Effector memory CD4-positive, alpha-beta T cell (primary cell): Measurements from ENCODE around the gene UBAC2.
A peak's percentile ranks its signal among the peaks of the same experiment; 100 is the strongest.

Experiments
- DNase-seq, 3 donors: peaks; one replicate each; pipeline ENCODE4 v3.0.0-alpha.2; 2020
- H3K27ac ChIP-seq: 2 replicates; pipeline ENCODE4 v1.7.0; 2013; ENCODE audit warnings: mild to moderate bottlenecking, low read length, moderate library complexity; ENCODE audit not compliant: insufficient read depth, poor library complexity, severe bottlenecking
- H3K27me3 ChIP-seq: replicated peaks from 2 replicates; pipeline ENCODE4 v1.7.0; 2013; ENCODE audit warnings: mild to moderate bottlenecking, low read length; ENCODE audit not compliant: insufficient read depth, control insufficient read depth, poor library complexity, severe bottlenecking
- H3K36me3 ChIP-seq: 2 replicates; pipeline ENCODE4 v1.7.0; 2013; ENCODE audit warnings: mild to moderate bottlenecking, low read length, moderate library complexity; ENCODE audit not compliant: control insufficient read depth, insufficient read depth
- H3K4me1 ChIP-seq: 2 replicates; pipeline ENCODE4 v1.7.0; 2013; ENCODE audit warnings: low read length, mild to moderate bottlenecking; ENCODE audit not compliant: control insufficient read depth, insufficient read depth, poor library complexity, severe bottlenecking
- H3K4me3 ChIP-seq: 2 replicates; pipeline ENCODE4 v1.7.0; 2013; ENCODE audit warnings: low read length, low read depth, mild to moderate bottlenecking; ENCODE audit not compliant: insufficient read depth, poor library complexity, severe bottlenecking
- H3K9me3 ChIP-seq: 2 replicates; pipeline ENCODE4 v1.7.0; 2013; ENCODE audit warnings: mild to moderate bottlenecking, low read length, moderate library complexity; ENCODE audit not compliant: control insufficient read depth

Gene UBAC2

DNA sequence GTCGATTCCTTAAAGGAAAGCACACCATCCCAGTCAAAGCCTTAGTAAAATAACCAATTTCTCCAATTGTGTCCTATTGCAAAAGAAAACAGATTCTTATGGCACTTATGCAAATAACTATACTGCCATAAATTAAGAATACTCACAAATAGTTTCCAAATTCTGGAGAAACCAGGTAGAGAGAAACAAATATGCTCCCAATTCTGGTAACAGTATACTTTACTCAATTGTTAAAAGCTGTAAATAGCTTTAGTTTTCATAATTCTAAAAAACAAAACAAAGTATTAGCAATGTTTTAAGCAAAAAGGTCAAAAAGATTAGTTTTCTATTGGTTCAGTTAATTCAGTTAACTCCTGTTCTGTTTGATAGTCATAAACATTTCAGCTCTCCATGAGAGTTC lies 18.2 kb upstream of the UBAC2 start:
- peaks cover 6% of the 10 kb centered on the region for H3K9me3 ChIP-seq
- no peak for DNase-seq
- H3K4me1 ChIP-seq = peaks cover 17% of the 10 kb centered on the region
- no peaks in the 10 kb centered on the region for H3K36me3 ChIP-seq
- H3K27me3 ChIP-seq = no peaks in the 10 kb centered on the region
- H3K4me3 ChIP-seq = no peak overlapping the region
- H3K27ac ChIP-seq = no peak overlapping the region

GRCh38 chr13:99185606-99186005 lies 15.0 kb upstream of the UBAC2 start:
- no peak overlapping the region for H3K4me3 ChIP-seq
- no peak overlapping the region for H3K27ac ChIP-seq
- no peaks in the 10 kb centered on the region for H3K36me3 ChIP-seq
- peaks cover under 1% of the 10 kb centered on the region for H3K4me1 ChIP-seq
- peaks cover 6% of the 10 kb centered on the region for H3K9me3 ChIP-seq
- no peaks in the 10 kb centered on the region for H3K27me3 ChIP-seq
- no peak for DNase-seq

DNA sequence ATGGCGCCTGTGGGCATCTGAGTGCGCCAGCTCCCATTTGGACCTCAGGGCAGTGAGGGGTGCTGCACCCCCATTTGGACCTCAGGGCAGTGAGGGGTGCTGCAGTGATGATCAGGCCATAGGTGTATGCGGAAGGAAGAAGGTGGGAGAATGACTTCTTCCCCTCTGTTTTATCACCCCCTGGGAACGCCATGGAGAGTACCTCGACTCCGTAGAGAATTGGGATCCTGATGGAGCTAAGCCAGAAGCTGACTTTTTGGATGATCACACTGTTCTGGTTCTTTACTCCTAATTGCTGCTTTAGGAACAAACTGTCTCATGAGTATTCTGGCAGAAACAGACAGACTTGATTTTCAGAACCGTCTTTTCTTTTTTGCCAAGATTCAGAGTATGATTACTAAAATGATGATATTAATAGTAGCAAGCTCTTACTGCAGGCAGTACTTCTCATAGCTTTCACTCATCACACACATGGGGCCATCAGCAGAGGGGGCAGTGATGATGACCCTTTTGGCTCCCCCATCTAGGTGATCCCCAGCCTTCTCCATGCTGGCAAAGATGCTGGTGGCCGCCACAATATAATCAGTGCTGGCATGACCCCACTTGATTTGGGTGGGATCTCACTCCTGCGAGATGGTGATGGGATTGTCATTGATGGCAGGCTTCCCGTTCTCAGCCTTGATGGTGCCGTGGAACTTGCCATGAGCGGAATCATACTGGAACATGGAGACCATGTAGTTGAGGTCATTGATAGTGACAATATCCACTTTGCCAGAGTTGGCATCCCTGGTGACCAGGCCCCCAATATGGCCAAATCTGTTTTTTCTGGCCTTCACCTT lies 10.3 kb upstream of the UBAC2 start:
- no peak overlapping the region for H3K4me3 ChIP-seq
- no peaks in the 10 kb centered on the region for H3K9me3 ChIP-seq
- H3K4me1 ChIP-seq = peaks cover 17% of the 10 kb centered on the region
- no peaks in the 10 kb centered on the region for H3K27me3 ChIP-seq
- no peak overlapping the region for H3K27ac ChIP-seq
- no peak for DNase-seq
- no peaks in the 10 kb centered on the region for H3K36me3 ChIP-seq

GRCh38 chr13:99191336-99191899 lies 9.2 kb upstream of the UBAC2 start:
- H3K27ac ChIP-seq = no peak overlapping the region
- no peak for DNase-seq

DNA sequence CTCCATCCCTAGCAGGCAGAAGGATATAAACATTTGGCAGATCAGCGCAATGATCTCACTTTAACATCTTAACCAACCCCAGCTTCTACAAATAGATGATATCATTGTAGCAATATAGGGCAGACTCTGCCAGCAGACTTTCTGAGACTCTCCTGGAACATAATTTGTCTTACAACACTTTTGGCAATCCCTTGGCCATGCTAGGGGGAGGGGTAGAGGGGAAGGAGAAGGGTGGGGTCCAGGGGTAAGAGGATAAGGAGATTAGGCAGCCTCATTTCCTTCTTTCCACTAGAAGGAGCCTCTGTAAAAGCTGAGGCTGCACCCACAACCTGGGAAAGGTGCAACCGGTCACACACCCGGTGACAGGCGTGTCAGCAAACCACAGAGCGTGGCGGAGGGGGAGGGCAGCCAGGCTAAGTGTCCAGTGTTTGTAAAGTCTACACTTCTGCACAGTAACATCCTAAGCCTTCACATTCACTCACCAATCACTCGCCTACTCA lies 8.7 kb upstream of the UBAC2 start:
- Histone ChIP-seq H3K27ac (no peak overlapping the region), H3K4me3 (no peak overlapping the region), H3K9me3 (no peaks in the 10 kb centered on the region), H3K36me3 (no peaks in the 10 kb centered on the region), H3K4me1 (peaks cover 17% of the 10 kb centered on the region), H3K27me3 (no peaks in the 10 kb centered on the region)
- no peak for DNase-seq

More at GRCh38 chr13:99191336-99191899, 9.2 kb upstream of the UBAC2 start:
- no peaks in the 10 kb centered on the region for H3K9me3 ChIP-seq
- H3K4me1 ChIP-seq = peaks cover 17% of the 10 kb centered on the region
- H3K36me3 ChIP-seq = no peaks in the 10 kb centered on the region
- no peaks in the 10 kb centered on the region for H3K27me3 ChIP-seq
- no peak overlapping the region for H3K4me3 ChIP-seq

- no peaks in the 10 kb centered on the region for H3K9me3 ChIP-seq
- no peak overlapping the region for H3K27ac ChIP-seq
- H3K36me3 ChIP-seq = no peaks in the 10 kb centered on the region
- H3K4me3 ChIP-seq = no peak overlapping the region
- peaks cover 21% of the 10 kb centered on the region for H3K4me1 ChIP-seq
- no peak for DNase-seq
- no peaks in the 10 kb centered on the region for H3K27me3 ChIP-seq
These were observed 8.2 kb upstream of the UBAC2 start for GRCh38 chr13:99192480-99192879.

DNA sequence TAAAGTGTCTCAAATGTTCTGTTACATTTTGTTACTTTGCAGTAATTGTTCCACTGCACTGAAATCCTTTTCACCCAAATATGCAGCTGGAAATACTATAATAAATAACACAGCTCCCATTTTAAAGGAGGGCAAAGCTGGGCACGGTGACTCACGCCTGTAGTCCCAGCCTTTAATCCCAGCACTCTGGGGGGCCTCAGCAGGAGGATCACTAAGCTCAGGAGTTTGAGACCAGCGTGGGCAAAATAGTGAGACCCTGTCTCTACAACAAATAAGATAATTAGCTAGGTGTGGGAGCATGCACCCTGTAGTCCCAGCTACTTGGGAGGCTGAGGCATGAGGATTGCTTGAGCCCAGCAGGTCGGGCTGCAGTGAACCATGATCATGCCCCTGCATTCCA lies 7.5 kb upstream of the UBAC2 start:
- Histone ChIP-seq H3K36me3 (no peaks in the 10 kb centered on the region), H3K27ac (no peak overlapping the region), H3K27me3 (no peaks in the 10 kb centered on the region), H3K4me3 (no peak overlapping the region), H3K9me3 (no peaks in the 10 kb centered on the region), H3K4me1 (peaks cover 22% of the 10 kb centered on the region)
- DNase-seq = no peak

- peak overlapping the region; percentile 16 for H3K27ac ChIP-seq
These were observed 4.1 kb upstream of the UBAC2 start for GRCh38 chr13:99196466-99197116.

DNA sequence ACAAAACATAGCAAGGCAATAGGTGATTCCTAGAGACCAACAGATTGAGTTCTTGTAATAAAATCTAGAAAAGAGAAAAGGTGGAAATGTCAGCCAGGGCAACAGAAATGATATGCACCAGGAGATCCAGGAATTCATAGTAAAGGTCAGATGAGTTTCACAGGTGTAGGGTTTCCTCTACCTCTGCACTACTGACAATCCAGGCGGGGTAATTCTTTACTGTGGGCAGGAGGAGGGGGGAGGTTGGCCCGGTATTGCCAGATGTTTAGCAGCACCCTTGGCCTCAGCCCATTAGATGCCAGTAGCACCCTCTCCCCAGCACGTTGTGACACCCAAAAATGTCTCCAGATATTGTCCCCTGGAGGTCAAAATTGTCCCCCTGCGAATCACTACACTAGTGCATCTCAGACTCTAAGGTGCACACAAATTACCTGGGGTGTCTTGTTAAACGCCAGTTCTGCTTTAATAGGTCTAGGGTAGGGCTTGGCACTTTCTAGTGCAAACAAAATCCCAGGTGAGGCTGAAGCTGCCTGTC lies 3.5 kb upstream of the UBAC2 start:
- peak overlapping the region; percentile 16 for H3K27ac ChIP-seq
- H3K27me3 ChIP-seq = no peaks in the 10 kb centered on the region
- no peak for DNase-seq
- no peaks in the 10 kb centered on the region for H3K36me3 ChIP-seq
- no peak overlapping the region for H3K4me3 ChIP-seq
- no peaks in the 10 kb centered on the region for H3K9me3 ChIP-seq
- peaks cover 12% of the 10 kb centered on the region for H3K4me1 ChIP-seq

More at GRCh38 chr13:99196466-99197116, 4.1 kb upstream of the UBAC2 start:
- no peaks in the 10 kb centered on the region for H3K36me3 ChIP-seq
- DNase-seq = no peak
- H3K9me3 ChIP-seq = no peaks in the 10 kb centered on the region
- H3K27me3 ChIP-seq = no peaks in the 10 kb centered on the region
- H3K4me1 ChIP-seq = peaks cover 16% of the 10 kb centered on the region
- no peak overlapping the region for H3K4me3 ChIP-seq
